ENCODE results near the gene SLC4A11.
"Not testable (repeated sequence)": the region's sequence is repeated elsewhere in the genome, so short reads cannot be mapped to it uniquely, and the experiment has no call there.

SLC4A11 gene

DNA sequence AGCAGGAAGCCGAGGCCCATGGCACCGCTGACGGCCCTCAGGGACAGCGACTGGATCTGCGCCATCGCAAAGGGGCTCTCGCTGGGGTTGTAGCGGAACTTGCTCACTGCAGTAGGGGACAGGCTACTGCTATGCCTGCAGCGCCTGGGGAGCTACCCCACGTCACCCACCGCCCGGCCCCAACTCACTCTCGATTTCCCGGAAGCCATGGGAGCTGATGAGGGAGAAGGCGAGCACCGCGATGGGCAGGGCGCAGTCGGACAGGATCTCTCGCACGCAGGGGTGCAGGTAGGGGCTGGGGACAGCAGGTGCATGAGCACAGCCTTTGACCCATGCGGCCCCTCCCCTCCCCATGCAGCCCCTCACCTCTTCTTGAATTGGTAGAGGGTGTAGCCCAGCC lies 9.8 kb downstream of the SLC4A11 start:
- DNase-seq (ENCODE audit: extremely low read depth in 1 of 2, low read depth in 1 of 2), result no peak

GRCh38 chr20:3228750-3229032 lies 10.3 kb downstream of the SLC4A11 start:
- DNase-seq (ENCODE audit: extremely low read depth in 1 of 2, low read depth in 1 of 2), result no peak

DNA sequence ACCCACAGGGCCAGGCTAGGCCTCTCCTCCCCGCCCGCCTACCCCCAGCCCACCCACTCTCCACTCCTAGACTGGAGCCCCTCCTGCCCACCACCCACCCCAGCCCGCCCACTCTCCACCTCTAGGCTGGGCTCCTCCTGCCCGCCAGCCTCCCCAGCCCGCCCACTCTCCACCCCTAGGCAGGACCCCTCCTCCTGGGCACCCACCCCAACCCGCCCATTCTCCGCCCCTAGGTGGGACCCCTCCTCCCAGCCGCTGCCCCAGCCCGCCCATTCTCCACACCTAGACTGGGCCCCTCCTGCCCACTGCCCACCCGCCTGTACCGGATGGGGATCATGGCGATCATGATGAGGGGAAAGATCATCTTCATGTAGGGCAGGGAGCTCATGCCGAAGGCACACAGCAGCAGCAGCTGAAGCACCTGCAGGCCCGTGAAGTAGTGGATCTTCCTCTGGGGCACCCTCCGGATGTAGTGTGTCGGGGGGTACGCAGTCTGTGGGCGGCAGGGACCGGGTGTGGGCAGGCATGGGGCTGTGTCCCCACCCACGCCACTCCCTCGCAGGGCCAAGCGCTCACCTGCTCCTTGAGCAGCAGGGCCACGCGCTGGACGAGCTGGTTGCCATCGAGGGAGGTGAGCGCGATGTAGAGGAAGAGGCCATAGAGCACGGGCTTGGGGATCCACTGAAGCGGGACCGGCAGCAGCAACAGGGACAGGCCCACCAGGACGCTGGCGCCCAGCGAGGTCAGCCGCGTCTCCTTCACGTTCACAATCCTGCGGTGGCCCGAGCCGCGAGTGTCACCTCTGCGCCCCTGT lies 10.8 kb downstream of the SLC4A11 start:
- no peak for DNase-seq (ENCODE audit: extremely low read depth in 1 of 2, low read depth in 1 of 2)

- DNase-seq (ENCODE audit: extremely low read depth in 1 of 2, low read depth in 1 of 2), result no peak
These were observed 11.5 kb downstream of the SLC4A11 start for GRCh38 chr20:3227506-3227905.

- no peak for DNase-seq (ENCODE audit: extremely low read depth in 1 of 2, low read depth in 1 of 2)
These were observed 12.1 kb downstream of the SLC4A11 start for GRCh38 chr20:3226864-3227263.

- no peak for DNase-seq (ENCODE audit: extremely low read depth in 1 of 2, low read depth in 1 of 2)
These were observed 12.9 kb downstream of the SLC4A11 start for GRCh38 chr20:3226093-3226492.

- no peak for DNase-seq (ENCODE audit: extremely low read depth in 1 of 2, low read depth in 1 of 2)
These were observed 14.1 kb downstream of the SLC4A11 start for GRCh38 chr20:3224681-3225421.

DNA sequence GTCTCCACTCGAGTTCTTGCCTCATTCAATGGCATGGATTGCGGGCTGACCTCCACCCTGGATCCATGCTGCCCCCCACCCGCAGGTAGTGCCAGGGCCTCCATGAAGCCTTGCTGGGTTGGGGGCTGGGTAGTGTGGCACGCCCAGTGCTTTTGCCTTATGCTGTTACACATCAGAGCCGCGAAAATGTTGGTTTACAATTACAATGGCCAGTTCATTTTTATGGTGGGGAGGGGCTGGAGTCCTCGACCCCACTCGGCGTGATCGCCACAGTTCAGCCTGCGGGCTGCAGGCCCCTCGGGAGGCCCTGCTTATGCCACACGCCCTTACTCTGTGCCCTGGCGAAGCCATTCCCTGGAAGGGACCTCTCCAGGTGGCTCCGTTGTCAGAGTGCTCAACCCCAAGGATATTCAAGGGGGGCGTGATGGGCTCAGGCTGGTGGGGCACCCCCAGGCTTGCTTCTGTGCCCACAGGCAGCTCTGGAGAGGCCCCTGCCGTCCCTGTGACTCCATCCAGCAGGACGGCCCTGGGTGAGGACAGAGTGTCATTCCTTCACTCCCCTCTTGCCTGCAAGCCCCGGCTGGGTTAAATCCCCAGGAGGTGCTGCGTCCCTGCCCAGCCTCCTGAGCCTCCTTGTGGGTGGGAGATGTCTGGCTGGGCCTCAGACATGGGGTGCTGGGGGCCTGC lies 14.9 kb downstream of the SLC4A11 start:
- DNase-seq (ENCODE audit: extremely low read depth in 1 of 2, low read depth in 1 of 2), result no peak

GRCh38 chr20:3223651-3223993 lies 15.4 kb downstream of the SLC4A11 start:
- no peak for DNase-seq (ENCODE audit: extremely low read depth in 1 of 2, low read depth in 1 of 2)

DNA sequence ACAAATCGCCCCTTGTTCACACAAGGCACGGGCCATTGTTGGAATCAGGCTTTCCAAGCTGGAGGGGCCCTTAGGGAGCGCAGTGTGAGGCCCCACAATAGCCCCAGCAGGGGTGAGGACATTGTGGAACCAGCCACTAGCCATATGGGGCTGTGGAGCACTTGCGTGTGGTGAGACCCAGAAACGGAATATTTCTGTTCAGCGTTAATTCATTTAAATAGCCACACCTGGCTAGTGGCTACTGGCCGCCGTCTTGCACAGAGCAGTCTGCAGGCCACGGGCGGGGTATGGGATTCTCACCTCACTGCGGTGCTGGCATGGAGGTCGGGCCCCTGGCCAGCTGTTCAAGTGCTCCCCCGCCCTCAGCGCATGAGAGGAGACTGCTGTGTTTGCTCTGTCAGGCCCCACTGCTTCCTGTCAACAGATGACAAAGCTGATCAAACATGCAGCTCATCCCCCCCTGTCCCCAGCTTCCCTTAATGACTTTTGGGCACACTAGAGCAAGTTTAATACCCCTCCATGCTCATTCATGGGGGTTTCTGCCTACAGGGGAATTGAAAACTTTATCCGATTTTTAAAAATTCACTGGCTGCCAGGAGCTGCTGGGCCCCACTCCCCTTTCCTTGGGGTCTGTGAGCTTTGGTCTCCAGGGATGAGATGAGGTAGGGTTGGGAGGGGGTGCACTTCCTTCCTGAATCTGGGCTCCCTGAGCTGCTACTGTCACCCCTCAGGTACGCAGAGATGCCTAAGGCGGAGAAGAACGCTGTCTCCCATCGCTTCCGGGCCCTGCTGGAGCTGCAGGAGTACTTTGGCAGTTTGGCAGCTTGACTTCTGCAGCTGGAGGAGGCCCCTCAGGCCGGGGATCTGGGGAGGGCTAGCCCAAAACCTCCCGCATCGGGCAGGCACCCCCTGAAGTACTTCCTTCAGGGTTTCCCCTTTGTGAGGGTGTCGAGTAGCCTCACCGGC lies 16.1 kb downstream of the SLC4A11 start:
- no peak for DNase-seq (ENCODE audit: extremely low read depth in 1 of 2, low read depth in 1 of 2)

DNA sequence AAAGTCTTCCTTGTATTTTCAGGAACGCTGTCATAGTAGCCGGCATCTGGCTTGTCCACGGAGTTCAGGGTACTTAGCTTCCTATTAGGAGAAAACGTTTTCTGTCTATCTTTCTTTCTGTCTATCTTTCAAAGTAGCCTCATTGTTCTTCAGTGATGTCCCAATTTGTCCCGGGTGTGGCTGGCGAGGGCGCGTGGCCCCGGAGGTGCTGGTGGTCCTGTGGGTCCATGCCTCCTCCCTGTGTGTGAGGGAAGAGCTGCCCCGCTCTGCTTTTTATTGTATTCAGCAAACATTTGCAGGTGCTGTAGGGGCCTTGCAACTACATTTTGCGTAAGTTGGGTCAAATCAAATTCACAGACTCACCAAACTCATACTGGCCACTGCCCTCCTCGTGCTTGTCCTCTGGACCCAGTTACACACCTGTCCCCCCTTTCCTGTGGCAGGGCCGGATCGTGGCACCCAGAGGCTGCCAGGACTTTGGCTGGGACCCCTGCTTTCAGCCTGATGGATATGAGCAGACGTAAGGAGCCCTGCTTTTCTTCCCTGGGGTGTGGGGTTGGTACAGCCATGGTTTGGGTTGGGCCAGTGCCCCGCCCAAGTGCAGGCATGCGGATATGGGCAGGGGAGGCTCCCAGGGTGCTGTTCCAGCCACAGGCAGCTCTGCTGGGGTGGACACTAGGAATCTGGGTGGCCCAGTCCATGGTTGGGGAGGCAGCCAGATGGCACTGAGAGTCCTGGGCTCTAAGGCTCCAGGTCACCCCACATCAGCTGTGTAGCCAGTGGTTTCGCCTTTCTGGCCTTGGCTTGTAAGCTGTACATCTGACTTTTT lies 17.4 kb downstream of the SLC4A11 start:
- DNase-seq (ENCODE audit: extremely low read depth in 1 of 2, low read depth in 1 of 2), result no peak

GRCh38 chr20:3218307-3218988 lies 20.5 kb downstream of the SLC4A11 start:
- DNase-seq (ENCODE audit: extremely low read depth in 1 of 2, low read depth in 1 of 2), result peak; percentile 59 to 69

GRCh38 chr20:3215359-3215917 lies 23.6 kb downstream of the SLC4A11 start:
- not testable (repeated sequence) for DNase-seq (ENCODE audit: extremely low read depth in 1 of 2, low read depth in 1 of 2)

- DNase-seq (ENCODE audit: extremely low read depth in 1 of 2, low read depth in 1 of 2), result no peak
These were observed 25.8 kb downstream of the SLC4A11 start for GRCh38 chr20:3213226-3213625.

- DNase-seq (ENCODE audit: extremely low read depth in 1 of 2, low read depth in 1 of 2), result no peak
These were observed 28.6 kb downstream of the SLC4A11 start for GRCh38 chr20:3210346-3210745.

DNA sequence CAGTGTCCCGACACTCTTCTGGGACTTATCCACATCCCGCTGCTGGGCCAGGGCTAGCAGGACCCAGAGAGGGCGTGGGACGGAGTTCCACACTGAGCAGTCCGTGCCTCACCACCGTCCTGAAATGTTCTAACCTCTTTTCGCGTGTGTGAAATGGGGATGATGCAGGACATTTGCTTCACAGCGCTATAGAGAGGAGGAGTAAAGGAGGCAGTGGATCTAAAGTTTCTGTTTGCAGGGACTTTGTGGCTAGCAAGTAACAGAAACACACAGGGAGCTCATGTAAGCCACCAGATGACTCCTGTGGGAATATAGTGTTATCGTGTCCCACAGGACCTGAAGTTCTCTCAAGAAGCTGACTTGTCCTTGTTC lies 29.1 kb downstream of the SLC4A11 start:
- no peak for DNase-seq (ENCODE audit: extremely low read depth in 1 of 2, low read depth in 1 of 2)

GRCh38 chr20:3209257-3209945 lies 29.6 kb downstream of the SLC4A11 start, which contains the start of gene ITPA:
ITPA (plus strand) TSS chr20:3209498; CDS start chr20:3209552, 54 bp downstream.
- peak; percentile 49 to 56 for DNase-seq (ENCODE audit: extremely low read depth in 1 of 2, low read depth in 1 of 2)

DNA sequence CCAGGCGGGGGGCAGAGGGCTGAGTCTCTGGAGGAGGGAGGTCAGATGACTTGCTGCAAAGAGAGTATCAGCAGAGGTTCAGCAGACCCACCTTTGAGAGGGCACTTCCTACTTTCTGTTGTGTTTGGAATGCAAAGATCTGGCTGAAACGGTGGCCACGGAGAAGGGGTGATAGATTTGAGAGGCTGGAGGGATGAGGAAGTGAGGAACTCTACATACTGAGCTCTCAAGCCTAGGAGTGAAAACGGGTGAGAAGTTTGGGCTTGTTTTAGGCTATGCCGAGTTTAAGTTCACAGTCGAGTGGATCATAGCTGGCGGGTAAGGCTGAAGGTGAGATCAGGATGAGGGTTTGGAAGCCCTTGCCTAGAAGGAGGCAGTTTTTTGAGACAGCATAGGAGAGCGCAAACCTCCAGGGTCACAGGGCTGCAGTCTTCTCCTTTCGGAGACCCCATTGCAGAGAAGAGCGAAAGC lies 30.2 kb downstream of the SLC4A11 start:
- no peak for DNase-seq (ENCODE audit: extremely low read depth in 1 of 2, low read depth in 1 of 2)
